Sigmoid colon (tissue), 7 donors: ENCODE measurements around the gene RUNX2. TPM values are rescaled to one million over a fixed set of nuclear protein-coding genes. Genes with fewer than 3 reads are reported as not detected.
"Not testable (repeated sequence)": the region's sequence is repeated elsewhere in the genome, so short reads cannot be mapped to it uniquely, and the experiment has no call there.

Source experiments
- DNase-seq: peaks from one replicate; pipeline ENCODE4 v3.0.0-alpha.2; 2019
- H3K27ac ChIP-seq, 4 donors: fragments of 200-600 bp; sonication (generic); one replicate each; pipeline ENCODE4 v1.5.1; 2016 to 2019; ENCODE audit warnings: mild to moderate bottlenecking in 1 of 4
- H3K27me3 ChIP-seq, 3 donors: fragments of 200-600 bp; sonication (generic); one replicate each; pipeline ENCODE4 v1.5.1; 2019; ENCODE audit warnings: mild to moderate bottlenecking in 1 of 3
- H3K36me3 ChIP-seq, 4 donors: fragments of 200-600 bp; sonication (generic); one replicate each; pipeline ENCODE4 v1.5.1; 2016 to 2019
- H3K4me1 ChIP-seq, 4 donors: fragments of 200-600 bp; sonication (generic); one replicate each; pipeline ENCODE4 v1.5.1; 2017 to 2019
- H3K4me3 ChIP-seq, 4 donors: fragments of 200-600 bp; sonication (generic); one replicate each; pipeline ENCODE4 v1.5.1; 2017 to 2019; ENCODE audit warnings: mild to moderate bottlenecking in 2 of 4, moderate library complexity in 1 of 4
- H3K9me3 ChIP-seq, 4 donors: fragments of 200-600 bp in 3 of 4; sonication (generic) in 3 of 4; one replicate each; pipeline versions ENCODE4 v1.5.1 to v1.6.1; 2013 to 2019
- CTCF ChIP-seq, 4 experiments: fragments of 450-650 bp in 3 of 4; fragments of 200-600 bp in 1 of 4; IDR thresholded peaks; one replicate each; pipeline ENCODE4 v1.5.1; 2016 to 2019; ENCODE audit warnings: antibody characterized with exemption in 4 of 4, mild to moderate bottlenecking in 3 of 4, moderate library complexity in 2 of 4
- EP300 ChIP-seq, 4 donors: sonication (generic); formaldehyde crosslinking; IDR thresholded peaks; one replicate each; pipeline ENCODE4 v1.6.1; 2017; ENCODE audit warnings: antibody characterized with exemption in 4 of 4
- POLR2A ChIP-seq, 2 donors: fragments of 450-650 bp; IDR thresholded peaks; one replicate each; pipeline ENCODE4 v1.6.1; 2016; ENCODE audit warnings: antibody characterized with exemption in 2 of 2, mild to moderate bottlenecking in 2 of 2, moderate library complexity in 2 of 2
- POLR2AphosphoS5 ChIP-seq, 4 donors: sonication (generic); formaldehyde crosslinking; IDR thresholded peaks; one replicate each; pipeline ENCODE4 v1.6.1; 2017; ENCODE audit warnings: antibody characterized with exemption in 4 of 4
- WGBS, 2 donors: extraction: QIAGEN DNeasy Blood & Tissue Kit; methylation state at CpG; one replicate each; pipeline ENCODE4 v1.1.7; 2013; 5-methylcytosine and 5-hydroxymethylcytosine counted together
- intact Hi-C: fragments of 100-400 bp; cut with DNase I; formaldehyde crosslinking; loops from one replicate; pipeline ENCODE4 v1.15.1; 2023
- polyA plus RNA-seq, 3 donors: library from polyadenylated mRNA; stranded (reverse); fragments of 200-250 nt; gene quantifications; one replicate each; pipeline ENCODE4 v1.2.3, GENCODE V29; 2013
- total RNA-seq, 4 donors: library from RNA; depleted of rRNA; stranded (reverse); fragments of >200 nt; gene quantifications; one replicate each; pipeline ENCODE4 v1.1.0, GENCODE V29; 2016
- donor health status: healthy with polysubstance abuse.
- donor health status: Bipolar disorder and iron deficiency.
- donor health status: healthy.

RUNX2 gene
- total and polyA plus RNA-seq, 7 donors: 0.92 to 4.7 (median 2.9) TPM

DNA sequence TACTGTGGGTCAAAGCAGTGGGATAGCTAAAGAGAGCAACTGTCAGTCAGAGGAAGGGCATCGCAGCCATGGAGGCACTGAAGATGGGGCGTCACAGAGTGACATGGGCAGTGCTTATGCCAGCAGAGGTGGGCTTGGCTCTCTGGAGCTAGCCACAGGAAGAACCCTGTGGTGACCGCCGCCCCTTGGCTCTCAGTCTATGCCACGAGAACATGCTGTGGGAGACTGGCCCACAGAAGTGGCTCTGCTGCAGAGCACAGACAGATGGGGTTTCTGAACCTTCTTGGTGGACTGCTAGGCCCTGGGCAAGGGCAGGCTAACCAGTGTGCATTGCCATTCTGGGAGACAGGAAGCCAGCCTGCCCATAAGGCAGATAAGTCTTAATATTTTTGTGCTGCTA lies 339.6 kb downstream of the RUNX2 start:
- no peaks in the 10 kb centered on the region for H3K9me3 ChIP-seq
- intact Hi-C loops: no loop called here
- TF ChIP-seq POLR2AphosphoS5 (IDR thresholded peaks at IDR 0.05): no peak
- TF ChIP-seq POLR2A (IDR thresholded peaks at IDR 0.05): no peak
- TF ChIP-seq CTCF (IDR thresholded peaks at IDR 0.05): no peak
- TF ChIP-seq EP300 (IDR thresholded peaks at IDR 0.05): no peak
- H3K4me1 ChIP-seq: peaks cover 0 to 13% (median 11%) of the 10 kb centered on the region in 4 donors
- 95 to 96% methylated on average over 5 of the region's 5 CpGs for WGBS, 2 donors
- H3K27me3 ChIP-seq: peaks cover 0 to 11% (median 0%) of the 10 kb centered on the region in 3 donors
- no peak for DNase-seq
- H3K36me3 ChIP-seq: no peaks in the 10 kb centered on the region
- H3K4me3 ChIP-seq: no peak overlapping the region
- no peak overlapping the region for H3K27ac ChIP-seq

GRCh38 chr6:45668705-45669104 lies 340.6 kb downstream of the RUNX2 start:
- no peak overlapping the region for H3K4me3 ChIP-seq
- no peaks in the 10 kb centered on the region for H3K36me3 ChIP-seq
- no peaks in the 10 kb centered on the region for H3K9me3 ChIP-seq
- intact Hi-C loops: no loop called here
- H3K27me3 ChIP-seq: peaks cover 0 to 2% (median 0%) of the 10 kb centered on the region in 3 donors
- WGBS, 2 donors: 91 to 96% methylated on average over 9 of the region's 9 CpGs
- peaks cover 0 to 6% (median 5%) of the 10 kb centered on the region in 4 donors for H3K4me1 ChIP-seq
- no peak for DNase-seq
- TF ChIP-seq POLR2AphosphoS5 (IDR thresholded peaks at IDR 0.05) (no peak), CTCF (IDR thresholded peaks at IDR 0.05) (no peak), POLR2A (IDR thresholded peaks at IDR 0.05) (no peak), EP300 (IDR thresholded peaks at IDR 0.05) (no peak)
- no peak overlapping the region for H3K27ac ChIP-seq

DNA sequence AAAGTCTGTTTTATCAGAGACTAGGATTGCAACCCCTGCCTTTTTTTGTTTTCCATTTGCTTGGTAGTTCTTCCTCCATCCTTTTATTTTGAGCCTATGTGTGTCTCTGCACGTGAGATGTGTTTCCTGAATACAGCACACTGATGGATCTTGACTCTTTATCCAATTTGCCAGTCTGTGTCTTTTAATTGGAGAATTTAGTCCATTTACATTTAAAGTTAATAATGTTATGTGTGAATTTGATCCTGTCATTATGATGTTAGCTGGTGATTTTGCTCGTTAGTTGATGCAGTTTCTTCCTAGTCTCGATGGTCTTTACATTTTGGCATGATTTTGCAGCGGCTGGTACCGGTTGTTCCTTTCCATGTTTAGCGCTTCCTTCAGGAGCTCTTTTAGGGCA lies 345.0 kb downstream of the RUNX2 start:
- H3K9me3 ChIP-seq, H3K27me3 ChIP-seq, DNase-seq, H3K36me3 ChIP-seq, H3K27ac ChIP-seq, intact Hi-C loops, H3K4me3 ChIP-seq: not testable (repeated sequence)
- WGBS, 2 donors: 97 to 98% methylated on average over 4 of the region's 6 CpGs
- H3K4me1 ChIP-seq: peaks cover 0 to 14% (median 14%) of the 10 kb centered on the region in 4 donors

DNA sequence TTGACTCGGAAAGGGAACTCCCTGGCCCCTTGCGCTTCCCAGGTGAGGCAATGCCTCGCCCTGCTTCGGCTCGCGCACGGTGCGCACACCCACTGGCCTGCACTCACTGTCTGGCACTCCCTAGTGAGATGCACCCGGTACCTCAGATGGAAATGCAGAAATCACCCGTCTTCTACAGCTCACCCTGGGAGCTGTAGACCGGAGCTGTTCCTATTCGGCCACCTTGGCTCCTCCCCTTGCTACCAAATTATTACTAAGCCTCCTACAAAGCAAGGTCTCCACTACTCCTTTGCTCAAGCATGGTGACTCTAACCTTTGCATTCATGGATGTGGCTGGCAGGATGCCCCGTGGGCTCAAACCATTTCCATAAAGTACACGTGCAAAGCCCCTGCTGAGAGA lies 347.0 kb downstream of the RUNX2 start:
- H3K36me3 ChIP-seq, H3K27ac ChIP-seq, H3K9me3 ChIP-seq, DNase-seq, H3K4me3 ChIP-seq, H3K27me3 ChIP-seq, intact Hi-C loops: not testable (repeated sequence)
- 25 to 67% methylated on average over 13 of the region's 14 CpGs for WGBS, 2 donors
- peaks cover 0 to 14% (median 14%) of the 10 kb centered on the region in 4 donors for H3K4me1 ChIP-seq

GRCh38 chr6:45675634-45676033 lies 347.5 kb downstream of the RUNX2 start:
- intact Hi-C loops: no loop called here
- H3K36me3 ChIP-seq: no peaks in the 10 kb centered on the region
- peaks cover 0 to 14% (median 14%) of the 10 kb centered on the region in 4 donors for H3K4me1 ChIP-seq
- H3K9me3 ChIP-seq: no peaks in the 10 kb centered on the region
- DNase-seq: no peak
- TF ChIP-seq EP300 (IDR thresholded peaks at IDR 0.05) (no peak), POLR2AphosphoS5 (IDR thresholded peaks at IDR 0.05) (no peak)
- no peak overlapping the region for H3K27ac ChIP-seq
- H3K4me3 ChIP-seq: no peak overlapping the region
- WGBS, 2 donors: 92 to 95% methylated on average over 11 of the region's 11 CpGs
- H3K27me3 ChIP-seq: no peaks in the 10 kb centered on the region

GRCh38 chr6:45676380-45676779 lies 348.2 kb downstream of the RUNX2 start:
- WGBS, 2 donors: 85 to 93% methylated on average over 10 of the region's 10 CpGs
- no peak for DNase-seq
- TF ChIP-seq POLR2A (IDR thresholded peaks at IDR 0.05): no peak
- TF ChIP-seq CTCF (IDR thresholded peaks at IDR 0.05): no peak
- no peak for TF ChIP-seq POLR2AphosphoS5 (IDR thresholded peaks at IDR 0.05)
- TF ChIP-seq EP300 (IDR thresholded peaks at IDR 0.05): no peak

More at GRCh38 chr6:45676380-45676779, 348.2 kb downstream of the RUNX2 start:
- peaks cover 0 to 14% (median 14%) of the 10 kb centered on the region in 4 donors for H3K4me1 ChIP-seq
- no peaks in the 10 kb centered on the region for H3K36me3 ChIP-seq
- H3K27ac ChIP-seq: no peak overlapping the region
- intact Hi-C loops: no loop called here
- no peak overlapping the region for H3K4me3 ChIP-seq
- H3K9me3 ChIP-seq: no peaks in the 10 kb centered on the region
- H3K27me3 ChIP-seq: no peaks in the 10 kb centered on the region
